PC-3 (cell line): Measurements from ENCODE around the gene HYKK.

Source experiments
- CTCF ChIP-seq: fragments of 300-600 bp; sonication (generic); conservative IDR thresholded peaks from 2 replicates; pipeline ENCODE4 v1.5.1; 2017; ENCODE audit warnings: antibody characterized with exemption, low read depth, mild to moderate bottlenecking, low read length
- EZH2 ChIP-seq: fragments of 300-600 bp; sonication (generic); IDR thresholded peaks from one replicate; pipeline ENCODE4 v1.6.1; 2017; ENCODE audit warnings: antibody characterized with exemption, mild to moderate bottlenecking, low read length; ENCODE audit not compliant: unreplicated experiment
- EZH2phosphoT487 ChIP-seq: fragments of 300-600 bp; sonication (generic); IDR thresholded peaks from 2 replicates; pipeline ENCODE4 v1.6.1; 2018; ENCODE audit warnings: mild to moderate bottlenecking, antibody characterized with exemption, low read length, borderline replicate concordance

GRCh38 chr15:78574944-78575343 is 67.6 kb downstream of the HYKK start:
- TF ChIP-seq CTCF (no peak), EZH2 (no peak), EZH2phosphoT487 (no peak)
